ENCODE measurements around the gene TGFB1I1.

GRCh38 chr16:31451681-31452351 lies 20.1 kb upstream of the TGFB1I1 start:
- TF ChIP-seq CTCF (IDR thresholded peaks at IDR 0.05; ENCODE audit: low read depth, low read length) (peak; percentile 29), EZH2phosphoT487 (IDR thresholded peaks at IDR 0.05; ENCODE audit: low read depth) (no peak)
